ENCODE measurements around the gene TTC34. TPM values are rescaled to one million over a fixed set of nuclear protein-coding genes. Genes with fewer than 3 reads are reported as not detected.

The TTC34 gene
- total and polyA plus RNA-seq, 2 of the 4 experiments (the other 2 are of a cell fraction) = under 0.01 to 0.09 TPM

DNA sequence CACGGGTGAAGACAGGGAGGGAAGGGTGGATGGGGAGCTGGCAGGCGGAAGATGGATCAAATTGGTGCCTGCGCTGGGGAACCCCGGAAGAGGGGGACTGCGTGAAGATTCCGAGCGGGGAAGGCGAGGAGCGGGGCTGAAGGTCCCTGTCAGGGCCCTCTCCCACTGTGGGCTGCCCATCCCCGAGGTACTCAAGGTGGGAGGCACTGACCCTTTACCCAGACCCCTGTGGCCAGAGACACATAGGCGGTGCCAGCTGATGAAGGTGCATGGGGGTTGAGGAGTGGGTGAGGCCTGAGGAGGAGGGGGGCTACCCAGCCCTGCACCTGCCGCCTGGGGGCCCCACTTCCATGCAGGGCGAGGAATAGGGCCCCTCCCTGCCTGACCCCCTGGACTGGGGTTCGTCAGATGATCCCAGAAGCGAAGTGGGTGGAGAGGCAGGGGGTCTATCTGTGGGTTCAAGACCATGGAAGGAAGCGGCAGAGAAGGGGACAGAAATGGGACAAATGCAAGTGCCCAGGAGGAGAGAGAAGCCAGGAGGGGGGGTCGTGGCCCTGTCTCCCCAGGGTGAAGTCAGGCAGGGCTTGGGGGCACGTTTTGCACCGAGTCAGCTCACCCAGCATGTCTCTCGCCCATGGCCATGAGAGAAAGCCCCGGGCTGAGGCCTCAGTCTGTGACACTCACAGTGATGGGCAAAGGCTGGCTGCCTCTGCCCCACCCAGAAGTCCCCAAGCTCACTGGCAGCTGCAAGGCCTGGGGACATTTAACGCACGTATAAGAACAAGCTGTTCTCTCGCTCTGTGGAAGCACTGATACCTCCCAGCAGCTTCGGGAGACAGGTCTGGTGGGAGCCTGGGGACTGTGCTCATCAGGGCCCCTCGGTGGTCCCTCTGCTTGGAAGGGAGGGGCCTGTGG, 161.6 kb downstream of the TTC34 start (continued):
- no peak for TF ChIP-seq RAD21 (IDR thresholded peaks at IDR 0.05; ENCODE audit: low read length)

DNA sequence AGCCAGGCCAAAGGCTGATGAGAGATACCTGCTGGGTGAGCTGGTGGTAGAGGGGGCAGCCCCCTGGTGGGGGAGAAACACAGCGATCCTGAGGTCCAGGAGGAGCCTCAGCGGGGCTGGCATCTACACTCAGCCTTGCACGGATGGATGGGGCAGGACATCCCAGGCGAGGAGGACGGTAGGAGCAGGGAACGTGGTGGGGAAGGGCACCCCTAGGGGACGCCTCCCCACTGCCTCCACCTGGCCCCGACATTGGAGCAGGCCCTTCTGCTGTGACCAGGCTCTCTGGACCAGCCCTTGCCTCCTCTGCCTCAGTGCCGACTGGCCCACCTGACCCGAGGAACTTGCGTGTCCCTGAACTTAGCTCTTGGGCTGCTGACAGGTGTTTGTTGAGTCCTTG, 162.3 kb downstream of the TTC34 start:
- Histone ChIP-seq H3K23ac (ENCODE audit: low read depth, low read length) (no peak overlapping the region), H3K18ac (ENCODE audit: low read depth, low read length) (no peak overlapping the region), H2BK5ac (ENCODE audit: low read depth, low read length, poor library complexity, severe bottlenecking) (no peak overlapping the region), H3K4me1 (ENCODE audit: control insufficient read depth, insufficient read depth, low read length) (no peaks in the 10 kb centered on the region), H2AK9ac (replicated peaks; ENCODE audit: low read depth, low read length, poor library complexity) (no peak overlapping the region), H3K4me3 (ENCODE audit: insufficient read depth, low read depth, low read length) (no peak overlapping the region), H3K9ac (ENCODE audit: low read depth, low read length) (no peak overlapping the region), H3K9me1 (ENCODE audit: insufficient read depth, low read length) (no peaks in the 10 kb centered on the region), H3K4me2 (ENCODE audit: low read depth, low read length) (no peak overlapping the region), H3K9me3 (ENCODE audit: control insufficient read depth, insufficient read depth, low read length) (peaks cover 4% of the 10 kb centered on the region; the same call in 1 of the 2 replicates), H3K36me3 (ENCODE audit: control insufficient read depth, insufficient read depth, low read length) (no peaks in the 10 kb centered on the region), H3K56ac (ENCODE audit: extremely low read depth, insufficient read depth, low read length) (no peak overlapping the region), H4K8ac (ENCODE audit: low read depth in 2 of 2, low read length in 2 of 2) (no peak overlapping the region), H3K4ac (ENCODE audit: low read depth, low read length) (no peak overlapping the region), H4K20me1 (ENCODE audit: insufficient read depth, low read length) (no peaks in the 10 kb centered on the region), H2BK20ac (ENCODE audit: low read depth, low read length) (no peak overlapping the region), H4K5ac (ENCODE audit: low read depth, low read length) (no peak overlapping the region), H2BK120ac (ENCODE audit: low read depth, low read length) (no peak overlapping the region), H3K27me3 (ENCODE audit: control insufficient read depth, insufficient read depth, low read length) (no peaks in the 10 kb centered on the region), H2AFZ (replicated peaks; ENCODE audit: low read length, poor library complexity) (no peak overlapping the region), H4K91ac (ENCODE audit: insufficient read depth, low read depth, low read length) (no peak overlapping the region), H3K14ac (replicated peaks; ENCODE audit: low read depth, low read length) (no peak overlapping the region), H3K27ac (ENCODE audit: insufficient read depth, low read length) (no peak overlapping the region), H2BK15ac (ENCODE audit: low read depth, low read length) (no peak overlapping the region), H3K79me1 (ENCODE audit: low read depth in 1 of 2, low read length in 2 of 2) (no peaks in the 10 kb centered on the region; a peak in 1 of 4 replicates), H2AK5ac (ENCODE audit: low read depth, low read length) (no peak overlapping the region)
- dilution Hi-C loops (cut with HindIII; ENCODE audit: low sequenced_read_pairs, unreplicated experiment) = no loop called here
- ChIA-PET POLR2A (ENCODE audit: unreplicated experiment) (no interaction called here), CTCF (no interaction called here)
- ATAC-seq (ENCODE audit: low read depth) (no peak), DNase-seq (no peak)
- in situ Hi-C loops (cut with MboI; ENCODE audit: low sequenced_read_pairs) = no loop called here
- intact Hi-C loops (cut with micrococcal nuclease) = no loop called here
- no TSS peak for BruUV-seq (replicated peaks)
- WGBS, 2 experiments (ENCODE audit: extremely low coverage in 2 of 2, insufficient read length in 1 of 2) = 60% methylated on average over 1 of the region's 11 CpGs; no CpG with 5 or more reads in 1 of the 2 experiments
- TF ChIP-seq, protein P1, sequence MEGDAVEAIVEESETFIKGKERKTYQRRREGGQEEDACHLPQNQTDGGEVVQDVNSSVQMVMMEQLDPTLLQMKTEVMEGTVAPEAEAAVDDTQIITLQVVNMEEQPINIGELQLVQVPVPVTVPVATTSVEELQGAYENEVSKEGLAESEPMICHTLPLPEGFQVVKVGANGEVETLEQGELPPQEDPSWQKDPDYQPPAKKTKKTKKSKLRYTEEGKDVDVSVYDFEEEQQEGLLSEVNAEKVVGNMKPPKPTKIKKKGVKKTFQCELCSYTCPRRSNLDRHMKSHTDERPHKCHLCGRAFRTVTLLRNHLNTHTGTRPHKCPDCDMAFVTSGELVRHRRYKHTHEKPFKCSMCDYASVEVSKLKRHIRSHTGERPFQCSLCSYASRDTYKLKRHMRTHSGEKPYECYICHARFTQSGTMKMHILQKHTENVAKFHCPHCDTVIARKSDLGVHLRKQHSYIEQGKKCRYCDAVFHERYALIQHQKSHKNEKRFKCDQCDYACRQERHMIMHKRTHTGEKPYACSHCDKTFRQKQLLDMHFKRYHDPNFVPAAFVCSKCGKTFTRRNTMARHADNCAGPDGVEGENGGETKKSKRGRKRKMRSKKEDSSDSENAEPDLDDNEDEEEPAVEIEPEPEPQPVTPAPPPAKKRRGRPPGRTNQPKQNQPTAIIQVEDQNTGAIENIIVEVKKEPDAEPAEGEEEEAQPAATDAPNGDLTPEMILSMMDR (conservative IDR thresholded peaks at IDR 0.05; ENCODE audit: low read depth, low read length) = no peak
- TF ChIP-seq BHLHE40 (IDR thresholded peaks at IDR 0.05; ENCODE audit: low read depth, low read length) (no peak), CEBPB (IDR thresholded peaks at IDR 0.05; ENCODE audit: low read depth, low read length) (no peak), MAZ (IDR thresholded peaks at IDR 0.05; ENCODE audit: borderline replicate concordance, low read depth, low read length) (no peak), MAFK (IDR thresholded peaks at IDR 0.05; ENCODE audit: low read depth, low read length) (no peak), SMC3 (IDR thresholded peaks at IDR 0.05; ENCODE audit: low read depth, low read length) (no peak)
- TF ChIP-seq, protein P2, sequence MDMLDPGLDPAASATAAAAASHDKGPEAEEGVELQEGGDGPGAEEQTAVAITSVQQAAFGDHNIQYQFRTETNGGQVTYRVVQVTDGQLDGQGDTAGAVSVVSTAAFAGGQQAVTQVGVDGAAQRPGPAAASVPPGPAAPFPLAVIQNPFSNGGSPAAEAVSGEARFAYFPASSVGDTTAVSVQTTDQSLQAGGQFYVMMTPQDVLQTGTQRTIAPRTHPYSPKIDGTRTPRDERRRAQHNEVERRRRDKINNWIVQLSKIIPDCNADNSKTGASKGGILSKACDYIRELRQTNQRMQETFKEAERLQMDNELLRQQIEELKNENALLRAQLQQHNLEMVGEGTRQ (IDR thresholded peaks at IDR 0.05; ENCODE audit: low read depth, low read length) = no peak
